B cell (primary cell): ENCODE data around the gene TCF7L1.
"Not testable (repeated sequence)": the region's sequence is repeated elsewhere in the genome, so short reads cannot be mapped to it uniquely, and the experiment has no call there.

ENCODE experiments used
- EZH2 ChIP-seq: IDR thresholded peaks from 2 replicates; pipeline ENCODE4 v1.6.1; 2012; ENCODE audit warnings: borderline replicate concordance, low read depth, mild to moderate bottlenecking, moderate library complexity, low read length; ENCODE audit not compliant: insufficient read depth, poor library complexity, severe bottlenecking
- TF ChIP-seq, protein P1 (sequence below): fragments of 200-600 bp; IDR thresholded peaks from one replicate; pipeline ENCODE4 v1.8.0; 2022; ENCODE audit warnings: antibody characterized with exemption, mild to moderate bottlenecking

- TF ChIP-seq, protein P1, sequence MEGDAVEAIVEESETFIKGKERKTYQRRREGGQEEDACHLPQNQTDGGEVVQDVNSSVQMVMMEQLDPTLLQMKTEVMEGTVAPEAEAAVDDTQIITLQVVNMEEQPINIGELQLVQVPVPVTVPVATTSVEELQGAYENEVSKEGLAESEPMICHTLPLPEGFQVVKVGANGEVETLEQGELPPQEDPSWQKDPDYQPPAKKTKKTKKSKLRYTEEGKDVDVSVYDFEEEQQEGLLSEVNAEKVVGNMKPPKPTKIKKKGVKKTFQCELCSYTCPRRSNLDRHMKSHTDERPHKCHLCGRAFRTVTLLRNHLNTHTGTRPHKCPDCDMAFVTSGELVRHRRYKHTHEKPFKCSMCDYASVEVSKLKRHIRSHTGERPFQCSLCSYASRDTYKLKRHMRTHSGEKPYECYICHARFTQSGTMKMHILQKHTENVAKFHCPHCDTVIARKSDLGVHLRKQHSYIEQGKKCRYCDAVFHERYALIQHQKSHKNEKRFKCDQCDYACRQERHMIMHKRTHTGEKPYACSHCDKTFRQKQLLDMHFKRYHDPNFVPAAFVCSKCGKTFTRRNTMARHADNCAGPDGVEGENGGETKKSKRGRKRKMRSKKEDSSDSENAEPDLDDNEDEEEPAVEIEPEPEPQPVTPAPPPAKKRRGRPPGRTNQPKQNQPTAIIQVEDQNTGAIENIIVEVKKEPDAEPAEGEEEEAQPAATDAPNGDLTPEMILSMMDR = not testable (repeated sequence)
- TF ChIP-seq EZH2 = not testable (repeated sequence)
These were observed 6.7 kb upstream of the TCF7L1 start for GRCh38 chr2:85126462-85126861.
